ENCODE measurements around the gene OLFM2. TPM values are rescaled to one million over a fixed set of nuclear protein-coding genes. Genes with fewer than 3 reads are reported as not detected.

The OLFM2 gene
- total and polyA plus RNA-seq, 2 experiments from 2014 or later: 8.9 to 11.6 TPM

DNA sequence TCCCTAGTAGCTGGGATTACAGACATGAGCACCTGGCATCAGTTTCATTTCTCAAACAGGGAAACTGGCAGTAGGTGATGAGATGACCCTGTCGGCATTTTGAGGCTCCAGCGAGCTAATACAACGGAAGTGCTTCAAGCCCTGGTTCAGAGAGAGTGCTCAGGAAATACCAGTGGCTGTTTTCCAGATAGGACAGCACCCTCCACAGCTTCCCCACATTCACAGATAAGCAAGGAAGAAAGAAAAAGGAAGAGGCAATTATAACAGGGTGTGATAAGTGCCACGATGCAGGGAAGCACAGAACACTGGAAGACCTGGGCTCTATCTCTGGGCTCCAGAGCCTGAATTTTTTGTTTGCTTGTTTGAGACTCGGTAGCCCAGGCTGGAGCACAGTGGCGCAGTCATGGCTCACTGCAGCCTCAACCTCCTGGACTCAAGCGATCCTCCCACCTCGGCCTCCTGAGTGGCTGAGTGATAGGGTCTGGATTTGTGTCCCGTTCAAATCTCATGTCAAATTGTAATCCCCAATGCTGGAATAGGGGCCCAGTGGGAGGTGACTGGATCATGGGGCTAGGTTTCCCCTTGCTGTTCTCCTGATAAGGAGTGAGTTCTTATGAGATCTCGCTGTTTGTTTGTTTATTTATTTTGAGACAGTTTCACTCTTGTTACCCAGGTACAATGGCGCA, 57.7 kb downstream of the OLFM2 start:
- no peak overlapping the region for H3K4me3 ChIP-seq
- no peak for DNase-seq
- H2AFZ ChIP-seq: no peak overlapping the region
- in situ Hi-C loops (cut with MboI): no loop called here
- H4K20me1 ChIP-seq (ENCODE audit: insufficient read depth): no peaks in the 10 kb centered on the region
- H3K9me2 ChIP-seq (ENCODE audit: insufficient read depth): no peaks in the 10 kb centered on the region
- no peaks in the 10 kb centered on the region for H3F3A ChIP-seq (ENCODE audit: insufficient read depth)
- no peak overlapping the region for H3K9ac ChIP-seq
- H3K9me3 ChIP-seq (ENCODE audit: low read depth): no peaks in the 10 kb centered on the region
- no peaks in the 10 kb centered on the region for H3K79me2 ChIP-seq (ENCODE audit: insufficient read depth)
- 91 to 93% methylated on average over 11 of the region's 11 CpGs for WGBS, 2 experiments (ENCODE audit: low coverage in 1 of 2, low lambda C conversion rate in 2 of 2, missing lambda C conversion rate in 2 of 2)
- H3K4me2 ChIP-seq (ENCODE audit: unreplicated experiment): no peak overlapping the region
- TF ChIP-seq EZH2 (IDR thresholded peaks at IDR 0.05; ENCODE audit: insufficient read depth, poor library complexity, severe bottlenecking) (no peak), EZH2phosphoT487 (IDR thresholded peaks at IDR 0.05; ENCODE audit: insufficient read depth, low read depth) (no peak)
- H3K27ac ChIP-seq: no peak overlapping the region
- H3K27me3 ChIP-seq (replicated peaks; ENCODE audit: insufficient read depth): no peaks in the 10 kb centered on the region
- no peaks in the 10 kb centered on the region for H3K36me3 ChIP-seq (ENCODE audit: low read depth)
- H3K4me1 ChIP-seq (ENCODE audit: insufficient read depth): no peaks in the 10 kb centered on the region

DNA sequence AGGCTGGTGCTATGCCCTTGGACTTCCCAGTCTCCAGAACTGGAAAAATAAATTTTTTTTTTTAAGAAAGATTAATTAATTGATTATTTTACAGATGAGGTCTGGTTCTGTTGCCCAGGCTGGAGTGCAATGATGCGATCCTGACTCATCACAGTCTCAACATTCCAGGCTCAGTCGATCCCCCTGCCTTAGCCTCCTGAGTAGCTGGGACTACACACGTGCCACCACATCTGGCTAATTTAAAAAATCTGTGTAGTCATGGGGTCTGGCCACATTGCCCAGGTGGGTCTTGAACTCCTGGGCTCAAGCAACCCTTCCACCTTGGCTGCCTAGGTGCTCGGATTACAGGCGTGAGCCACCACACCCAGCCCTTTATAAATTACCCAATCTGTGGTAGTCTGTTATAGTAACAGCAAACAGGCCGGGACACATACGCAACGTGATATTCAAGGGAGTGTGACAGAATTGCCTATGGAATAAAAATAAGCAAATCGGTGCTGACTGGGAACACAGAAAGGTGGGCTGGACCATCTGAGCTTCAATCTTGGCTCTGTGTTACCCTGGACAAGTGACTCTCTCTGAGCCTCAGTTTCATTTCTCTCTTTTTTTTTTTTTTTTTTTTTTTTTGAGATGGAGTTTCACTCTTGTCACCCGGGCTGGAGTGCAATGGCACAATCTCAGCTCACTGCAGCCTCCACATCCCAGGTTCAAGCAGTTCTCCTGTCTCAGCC, 58.4 kb downstream of the OLFM2 start:
- Histone ChIP-seq H3K36me3 (ENCODE audit: low read depth) (no peaks in the 10 kb centered on the region), H2AFZ (no peak overlapping the region), H3K27ac (no peak overlapping the region), H3K27me3 (replicated peaks; ENCODE audit: insufficient read depth) (no peaks in the 10 kb centered on the region), H3K79me2 (ENCODE audit: insufficient read depth) (no peaks in the 10 kb centered on the region), H3K9me2 (ENCODE audit: insufficient read depth) (no peaks in the 10 kb centered on the region), H3K4me1 (ENCODE audit: insufficient read depth) (no peaks in the 10 kb centered on the region), H3K4me2 (ENCODE audit: unreplicated experiment) (no peak overlapping the region), H3K9me3 (ENCODE audit: low read depth) (no peaks in the 10 kb centered on the region), H4K20me1 (ENCODE audit: insufficient read depth) (no peaks in the 10 kb centered on the region), H3K9ac (no peak overlapping the region), H3F3A (ENCODE audit: insufficient read depth) (no peaks in the 10 kb centered on the region), H3K4me3 (no peak overlapping the region)
- in situ Hi-C loops (cut with MboI): no loop called here
- WGBS, 2 experiments (ENCODE audit: low coverage in 1 of 2, low lambda C conversion rate in 2 of 2, missing lambda C conversion rate in 2 of 2): 69 to 70% methylated on average over 10 of the region's 10 CpGs
- peak; percentile 65 for DNase-seq
- no peak for TF ChIP-seq EZH2phosphoT487 (IDR thresholded peaks at IDR 0.05; ENCODE audit: insufficient read depth, low read depth)
- no peak for TF ChIP-seq EZH2 (IDR thresholded peaks at IDR 0.05; ENCODE audit: insufficient read depth, poor library complexity, severe bottlenecking)

DNA sequence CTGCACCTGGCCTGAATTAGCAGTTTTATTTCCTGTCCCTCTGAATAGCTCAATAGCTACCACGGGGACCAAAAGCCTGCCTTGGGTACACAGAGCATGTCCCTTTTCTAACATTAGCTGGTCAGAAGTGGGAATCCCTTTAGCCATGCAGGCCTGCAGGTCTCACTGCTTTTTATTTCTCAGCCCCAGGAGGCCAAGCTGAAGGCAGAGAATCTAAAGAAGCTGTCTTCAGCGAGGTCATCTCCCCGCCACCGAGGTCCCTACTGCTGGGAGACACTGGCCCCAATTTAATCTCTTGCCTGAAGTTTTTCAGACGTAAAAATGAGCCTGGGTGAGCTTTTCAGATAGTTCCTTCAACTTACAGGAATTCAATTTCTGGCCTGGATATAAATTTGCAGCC, 60.5 kb downstream of the OLFM2 start:
- no peaks in the 10 kb centered on the region for H3K36me3 ChIP-seq (ENCODE audit: low read depth)
- no peaks in the 10 kb centered on the region for H3K4me1 ChIP-seq (ENCODE audit: insufficient read depth)
- no peaks in the 10 kb centered on the region for H3K27me3 ChIP-seq (replicated peaks; ENCODE audit: insufficient read depth)
- H2AFZ ChIP-seq: no peak overlapping the region
- in situ Hi-C loops (cut with MboI): no loop called here
- WGBS, 2 experiments (ENCODE audit: low coverage in 1 of 2, low lambda C conversion rate in 2 of 2, missing lambda C conversion rate in 2 of 2): 68 to 73% methylated on average over 5 of the region's 5 CpGs
- no peak overlapping the region for H3K4me3 ChIP-seq
- no peaks in the 10 kb centered on the region for H3K9me3 ChIP-seq (ENCODE audit: low read depth)
- no peak for DNase-seq
- no peak overlapping the region for H3K27ac ChIP-seq
- H4K20me1 ChIP-seq (ENCODE audit: insufficient read depth): no peaks in the 10 kb centered on the region
- no peaks in the 10 kb centered on the region for H3K9me2 ChIP-seq (ENCODE audit: insufficient read depth)
- H3K4me2 ChIP-seq (ENCODE audit: unreplicated experiment): no peak overlapping the region
- no peaks in the 10 kb centered on the region for H3F3A ChIP-seq (ENCODE audit: insufficient read depth)
- TF ChIP-seq EZH2 (IDR thresholded peaks at IDR 0.05; ENCODE audit: insufficient read depth, poor library complexity, severe bottlenecking) (no peak), EZH2phosphoT487 (IDR thresholded peaks at IDR 0.05; ENCODE audit: insufficient read depth, low read depth) (no peak)
- no peak overlapping the region for H3K9ac ChIP-seq
- H3K79me2 ChIP-seq (ENCODE audit: insufficient read depth): no peaks in the 10 kb centered on the region

DNA sequence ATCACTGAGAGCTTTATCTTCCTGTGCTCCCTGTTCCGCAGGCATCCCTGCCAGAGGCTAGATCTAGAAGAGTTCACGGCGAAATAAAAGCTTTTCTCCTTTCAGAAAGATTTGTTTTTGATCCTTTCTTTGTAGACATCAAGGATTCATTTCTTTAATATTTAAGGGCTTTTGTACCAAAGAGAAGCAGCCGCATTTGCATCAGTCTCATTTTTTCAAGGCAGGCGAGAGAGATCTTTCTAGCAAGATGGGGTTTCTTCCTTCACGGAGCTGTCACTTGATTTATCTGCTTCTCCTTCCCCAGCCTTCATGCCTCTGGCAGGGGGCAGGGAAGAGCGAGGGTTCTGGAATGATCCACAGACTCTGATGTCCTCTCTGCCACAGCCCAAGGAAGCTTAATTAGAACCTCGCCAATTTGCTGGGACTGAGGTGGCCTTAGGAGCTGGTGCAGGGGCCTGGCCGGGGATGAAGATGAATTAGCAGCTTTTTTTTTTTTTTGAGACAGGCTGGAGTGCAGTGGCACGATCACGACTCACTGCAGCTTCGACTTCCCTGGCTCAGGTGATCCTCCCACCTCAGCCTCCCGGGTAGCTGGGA, 61.2 kb downstream of the OLFM2 start:
- Histone ChIP-seq H3K27ac (no peak overlapping the region), H2AFZ (no peak overlapping the region), H3K27me3 (replicated peaks; ENCODE audit: insufficient read depth) (no peaks in the 10 kb centered on the region), H3K4me1 (ENCODE audit: insufficient read depth) (no peaks in the 10 kb centered on the region), H3K79me2 (ENCODE audit: insufficient read depth) (no peaks in the 10 kb centered on the region), H3K4me3 (no peak overlapping the region), H3K9me3 (ENCODE audit: low read depth) (no peaks in the 10 kb centered on the region), H3F3A (ENCODE audit: insufficient read depth) (no peaks in the 10 kb centered on the region), H3K9me2 (ENCODE audit: insufficient read depth) (no peaks in the 10 kb centered on the region), H3K9ac (no peak overlapping the region), H3K4me2 (ENCODE audit: unreplicated experiment) (no peak overlapping the region), H3K36me3 (ENCODE audit: low read depth) (no peaks in the 10 kb centered on the region), H4K20me1 (ENCODE audit: insufficient read depth) (no peaks in the 10 kb centered on the region)
- in situ Hi-C loops (cut with MboI): no loop called here
- DNase-seq: no peak
- no peak for TF ChIP-seq EZH2 (IDR thresholded peaks at IDR 0.05; ENCODE audit: insufficient read depth, poor library complexity, severe bottlenecking)
- no peak for TF ChIP-seq EZH2phosphoT487 (IDR thresholded peaks at IDR 0.05; ENCODE audit: insufficient read depth, low read depth)
- WGBS, 2 experiments (ENCODE audit: low coverage in 1 of 2, low lambda C conversion rate in 2 of 2, missing lambda C conversion rate in 2 of 2): 73 to 75% methylated on average over 13 of the region's 13 CpGs
